Measurements from ENCODE around the gene ACSL1. TPM values are rescaled to one million over a fixed set of nuclear protein-coding genes. Genes with fewer than 3 reads are reported as not detected.

The ACSL1 gene
- total RNA-seq, 1 donor from 2014 or later = 316 TPM

DNA sequence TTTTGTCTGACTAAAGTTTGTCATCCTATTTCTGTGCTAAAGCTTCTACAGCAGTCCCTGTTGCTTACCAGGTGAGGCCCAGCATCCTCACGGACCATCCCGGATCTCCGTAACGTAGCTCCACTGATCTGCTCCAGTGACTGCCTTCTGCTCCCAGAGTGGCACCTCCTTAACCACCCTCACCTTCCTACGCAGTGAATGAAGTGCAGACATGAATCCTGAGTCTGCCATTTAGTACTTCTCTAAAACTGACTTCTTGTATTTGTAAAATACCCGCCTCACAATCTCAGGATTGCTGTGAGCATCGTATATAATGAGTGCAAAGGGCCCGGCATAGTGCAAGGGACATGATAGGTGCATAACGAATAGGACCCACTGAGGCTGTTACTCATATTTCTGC is 27.7 kb upstream of the ACSL1 start:
- Histone ChIP-seq H3K27me3 (ENCODE audit: low read depth) (peaks cover 5% of the 10 kb centered on the region), H3K27ac (replicated peaks) (no peak overlapping the region), H3K9me3 (replicated peaks) (no peaks in the 10 kb centered on the region), H3K36me3 (no peaks in the 10 kb centered on the region), H3K4me1 (no peaks in the 10 kb centered on the region), H3K4me3 (no peak overlapping the region)
- intact Hi-C loops (cut with micrococcal nuclease) = no loop called here
- no peak for DNase-seq
- TF ChIP-seq, protein P1, sequence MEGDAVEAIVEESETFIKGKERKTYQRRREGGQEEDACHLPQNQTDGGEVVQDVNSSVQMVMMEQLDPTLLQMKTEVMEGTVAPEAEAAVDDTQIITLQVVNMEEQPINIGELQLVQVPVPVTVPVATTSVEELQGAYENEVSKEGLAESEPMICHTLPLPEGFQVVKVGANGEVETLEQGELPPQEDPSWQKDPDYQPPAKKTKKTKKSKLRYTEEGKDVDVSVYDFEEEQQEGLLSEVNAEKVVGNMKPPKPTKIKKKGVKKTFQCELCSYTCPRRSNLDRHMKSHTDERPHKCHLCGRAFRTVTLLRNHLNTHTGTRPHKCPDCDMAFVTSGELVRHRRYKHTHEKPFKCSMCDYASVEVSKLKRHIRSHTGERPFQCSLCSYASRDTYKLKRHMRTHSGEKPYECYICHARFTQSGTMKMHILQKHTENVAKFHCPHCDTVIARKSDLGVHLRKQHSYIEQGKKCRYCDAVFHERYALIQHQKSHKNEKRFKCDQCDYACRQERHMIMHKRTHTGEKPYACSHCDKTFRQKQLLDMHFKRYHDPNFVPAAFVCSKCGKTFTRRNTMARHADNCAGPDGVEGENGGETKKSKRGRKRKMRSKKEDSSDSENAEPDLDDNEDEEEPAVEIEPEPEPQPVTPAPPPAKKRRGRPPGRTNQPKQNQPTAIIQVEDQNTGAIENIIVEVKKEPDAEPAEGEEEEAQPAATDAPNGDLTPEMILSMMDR (IDR thresholded peaks at IDR 0.05; ENCODE audit: borderline replicate concordance) = no peak

DNA sequence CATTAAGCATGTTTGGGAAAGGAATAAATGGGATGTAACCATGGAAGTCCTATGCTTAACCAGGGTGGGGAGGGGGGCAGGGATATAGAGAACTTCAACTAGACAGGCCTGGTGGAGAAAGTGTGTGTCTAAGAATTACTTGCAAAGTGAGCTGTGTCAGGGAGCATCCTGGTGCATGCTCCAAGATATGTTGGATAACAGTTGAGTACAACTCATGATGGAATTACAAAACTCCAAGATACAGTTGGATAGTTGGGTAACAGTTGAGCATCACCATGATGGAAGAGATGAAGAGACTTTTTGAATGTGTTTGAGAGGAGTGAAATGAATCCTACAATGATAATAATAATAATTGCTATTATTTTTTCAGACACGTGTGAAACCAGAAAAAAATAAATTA is 26.1 kb upstream of the ACSL1 start:
- no peak for DNase-seq
- Histone ChIP-seq H3K27ac (replicated peaks) (no peak overlapping the region), H3K4me3 (no peak overlapping the region), H3K9me3 (replicated peaks) (no peaks in the 10 kb centered on the region), H3K4me1 (no peaks in the 10 kb centered on the region), H3K27me3 (ENCODE audit: low read depth) (peaks cover 5% of the 10 kb centered on the region), H3K36me3 (no peaks in the 10 kb centered on the region)
- TF ChIP-seq, protein P1 (IDR thresholded peaks at IDR 0.05; ENCODE audit: borderline replicate concordance) = no peak
- intact Hi-C loops (cut with micrococcal nuclease) = no loop called here

DNA sequence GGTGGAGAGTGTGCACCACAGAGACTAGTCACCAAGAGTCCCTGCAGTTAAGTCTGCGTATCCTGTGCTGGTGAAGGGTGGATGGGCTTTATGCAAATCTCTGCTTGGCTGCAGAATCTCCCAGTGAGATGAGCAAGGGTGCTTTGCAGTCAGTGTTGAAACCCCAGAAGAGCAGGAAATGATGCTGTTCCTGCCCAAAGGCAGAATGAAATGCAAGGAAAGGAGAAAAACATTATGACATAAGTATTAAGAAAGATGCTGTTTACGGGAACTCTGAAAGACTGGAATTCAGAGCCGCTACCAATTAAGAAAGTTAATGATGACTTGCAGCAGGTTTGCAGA is 25.4 kb upstream of the ACSL1 start:
- Histone ChIP-seq H3K36me3 (no peaks in the 10 kb centered on the region), H3K27me3 (ENCODE audit: low read depth) (peaks cover 5% of the 10 kb centered on the region), H3K4me3 (no peak overlapping the region), H3K9me3 (replicated peaks) (no peaks in the 10 kb centered on the region), H3K27ac (replicated peaks) (no peak overlapping the region), H3K4me1 (no peaks in the 10 kb centered on the region)
- DNase-seq = no peak
- intact Hi-C loops (cut with micrococcal nuclease) = no loop called here
- TF ChIP-seq, protein P1 (IDR thresholded peaks at IDR 0.05; ENCODE audit: borderline replicate concordance) = no peak

DNA sequence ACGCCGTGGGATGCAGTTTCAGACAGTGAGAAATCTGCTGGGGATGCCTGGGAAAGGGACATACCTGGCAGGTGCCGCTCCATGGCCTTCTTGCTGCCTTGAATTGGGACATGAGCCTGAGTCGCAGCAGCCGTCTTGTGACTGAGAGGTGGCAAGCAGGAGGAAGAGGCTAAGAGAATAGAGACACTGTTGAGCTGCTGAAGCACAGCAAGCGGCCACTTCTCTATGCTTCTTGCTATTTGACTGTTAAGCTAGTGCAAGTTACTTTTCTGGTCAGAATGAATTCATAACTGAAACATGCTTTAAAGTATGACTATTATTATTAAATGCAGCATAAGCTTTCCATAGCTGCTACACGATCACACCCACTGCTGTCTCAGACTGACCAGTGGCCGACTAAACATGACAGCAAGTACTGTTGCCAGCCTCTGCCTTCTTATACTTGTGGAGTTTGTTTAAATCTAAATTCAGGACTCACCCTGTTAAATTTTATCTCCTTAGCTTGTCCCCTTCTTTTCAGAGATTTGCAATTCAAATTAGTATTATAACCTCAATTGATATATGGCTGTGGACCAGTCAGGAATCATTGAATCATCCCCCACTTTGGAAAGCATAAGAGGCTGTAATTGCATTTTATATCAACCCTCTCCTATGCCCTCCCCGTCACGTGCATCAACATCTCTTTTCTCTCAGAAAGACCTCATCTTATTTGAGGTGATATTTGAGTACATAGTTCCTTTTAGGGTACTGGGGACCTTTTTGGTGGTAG is 24.8 kb upstream of the ACSL1 start:
- no peak overlapping the region for H3K27ac ChIP-seq (replicated peaks)

DNA sequence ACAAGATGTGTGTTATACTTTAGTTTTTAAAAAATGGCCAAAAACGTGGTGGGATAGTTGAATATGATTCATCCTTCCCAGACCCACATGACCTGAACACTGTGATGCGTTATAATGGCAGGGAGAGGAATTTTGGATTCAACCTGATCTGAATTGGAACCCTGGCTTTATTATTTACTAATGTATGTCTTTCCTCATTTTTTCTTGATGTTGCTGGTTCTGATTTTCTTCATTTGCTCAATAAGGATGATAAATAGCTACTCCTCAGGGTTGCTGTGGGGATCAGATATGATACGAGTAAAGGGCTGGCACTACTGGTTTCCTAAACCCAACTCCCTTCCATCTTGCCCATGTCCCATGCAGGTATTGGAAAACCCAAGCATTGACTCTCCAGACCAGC is 24.2 kb upstream of the ACSL1 start:
- no peak overlapping the region for H3K4me3 ChIP-seq
- no peaks in the 10 kb centered on the region for H3K4me1 ChIP-seq
- H3K9me3 ChIP-seq (replicated peaks) = no peaks in the 10 kb centered on the region
- TF ChIP-seq, protein P1 (IDR thresholded peaks at IDR 0.05; ENCODE audit: borderline replicate concordance) = no peak
- H3K36me3 ChIP-seq = no peaks in the 10 kb centered on the region
- H3K27me3 ChIP-seq (ENCODE audit: low read depth) = peaks cover 2% of the 10 kb centered on the region
- DNase-seq = no peak
- no peak overlapping the region for H3K27ac ChIP-seq (replicated peaks)
- intact Hi-C loops (cut with micrococcal nuclease) = no loop called here

More for the DNA sequence above, 24.8 kb upstream of the ACSL1 start:
- Histone ChIP-seq H3K4me1 (no peaks in the 10 kb centered on the region), H3K4me3 (no peak overlapping the region), H3K27me3 (ENCODE audit: low read depth) (peaks cover 5% of the 10 kb centered on the region), H3K36me3 (no peaks in the 10 kb centered on the region), H3K9me3 (replicated peaks) (no peaks in the 10 kb centered on the region)
- no peak for DNase-seq
- intact Hi-C loops (cut with micrococcal nuclease) = no loop called here
- TF ChIP-seq, protein P1 (IDR thresholded peaks at IDR 0.05; ENCODE audit: borderline replicate concordance) = no peak
